HepG2 (cell line): ENCODE data around the gene AKR1A1. TPM values are rescaled to one million over a fixed set of nuclear protein-coding genes. Genes with fewer than 3 reads are reported as not detected.

Experiments used
- ARNT ChIP-seq: fragments of 450-650 bp; IDR thresholded peaks from 2 replicates; pipeline ENCODE4 v1.6.1; 2017
- CCDC6 ChIP-seq: sonication (generic); formaldehyde crosslinking; IDR thresholded peaks from 2 replicates; pipeline ENCODE4 v1.8.1; 2022; ENCODE audit warnings: mild to moderate bottlenecking, missing genetic modification reagents, moderate library complexity
- DR1 ChIP-seq: sonication (generic); formaldehyde crosslinking; IDR thresholded peaks from 2 replicates; pipeline ENCODE4 v1.8.0; 2021; ENCODE audit warnings: mild to moderate bottlenecking, missing genetic modification reagents, inconsistent platforms
- ELF4 ChIP-seq: sonication (generic); formaldehyde crosslinking; IDR thresholded peaks from 2 replicates; pipeline ENCODE4 v1.5.0; 2020; ENCODE audit warnings: missing genetic modification reagents, mild to moderate bottlenecking, moderate library complexity, borderline replicate concordance
- FOXP1 ChIP-seq, 2 experiments: fragments of 450-650 bp in 1 of 2; IDR thresholded peaks; 2 replicates each; pipeline ENCODE4 v1.6.1; 2017 to 2018; ENCODE audit warnings: antibody characterized with exemption in 1 of 2
- HIC2 ChIP-seq: sonication (generic); formaldehyde crosslinking; IDR thresholded peaks from 2 replicates; pipeline ENCODE4 v1.9.0; 2022; ENCODE audit warnings: low read depth, missing genetic modification reagents
- HNRNPL ChIP-seq: fragments of 200-400 bp; formaldehyde crosslinking; IDR thresholded peaks from 2 replicates; pipeline ENCODE4 v1.6.1; 2017; ENCODE audit warnings: mild to moderate bottlenecking, low read depth, low read length
- KDM4B ChIP-seq: sonication (generic); formaldehyde crosslinking; IDR thresholded peaks from 2 replicates; pipeline ENCODE4 v1.4.0; 2020; ENCODE audit warnings: missing genetic modification reagents
- MAX ChIP-seq: IDR thresholded peaks from 2 replicates; pipeline ENCODE4 v1.6.1; 2012; ENCODE audit warnings: inconsistent platforms
- NR2F1 ChIP-seq, 2 experiments: fragments of 450-650 bp in 1 of 2; formaldehyde crosslinking in 1 of 2; IDR thresholded peaks; 2 replicates each; pipeline versions ENCODE4 v1.5.0 to v1.6.1; 2016 to 2020; ENCODE audit warnings: mild to moderate bottlenecking in 1 of 2, missing compliant biosample characterization in 1 of 2, missing genetic modification reagents in 1 of 2, moderate library complexity in 1 of 2
- PAWR ChIP-seq: sonication (generic); formaldehyde crosslinking; IDR thresholded peaks from 2 replicates; pipeline ENCODE4 v1.4.0; 2020; ENCODE audit warnings: missing genetic modification reagents, mild to moderate bottlenecking, borderline replicate concordance
- SIX1 ChIP-seq: sonication (generic); formaldehyde crosslinking; IDR thresholded peaks from 2 replicates; pipeline ENCODE4 v1.4.0; 2020; ENCODE audit warnings: missing genetic modification reagents, borderline replicate concordance
- SP2 ChIP-seq: sonication (generic); formaldehyde crosslinking; IDR thresholded peaks from 2 replicates; pipeline ENCODE4 v1.5.1; 2020; ENCODE audit warnings: mild to moderate bottlenecking, missing genetic modification reagents
- SP4 ChIP-seq: sonication (generic); formaldehyde crosslinking; IDR thresholded peaks from 2 replicates; pipeline ENCODE4 v1.8.1; 2023; ENCODE audit warnings: mild to moderate bottlenecking, missing genetic modification reagents
- SRSF9 ChIP-seq: fragments of 200-400 bp; formaldehyde crosslinking; IDR thresholded peaks from 2 replicates; pipeline ENCODE4 v1.6.1; 2018; ENCODE audit warnings: borderline replicate concordance, mild to moderate bottlenecking, low read depth, low read length; ENCODE audit not compliant: insufficient read depth, poor library complexity, severe bottlenecking
- TSC22D2 ChIP-seq: sonication (generic); formaldehyde crosslinking; IDR thresholded peaks from 2 replicates; pipeline ENCODE4 v1.5.1; 2020; ENCODE audit warnings: missing genetic modification reagents, mild to moderate bottlenecking, borderline replicate concordance
- ZBTB43 ChIP-seq: sonication (generic); formaldehyde crosslinking; conservative IDR thresholded peaks from 2 replicates; pipeline ENCODE4 v1.4.0; 2020; ENCODE audit warnings: missing genetic modification reagents
- ZBTB46 ChIP-seq: sonication (generic); formaldehyde crosslinking; IDR thresholded peaks from 2 replicates; pipeline ENCODE4 v1.4.0; 2020; ENCODE audit warnings: mild to moderate bottlenecking, missing genetic modification reagents, borderline replicate concordance
- ZNF383 ChIP-seq: sonication (generic); formaldehyde crosslinking; IDR thresholded peaks from 2 replicates; pipeline ENCODE4 v1.4.0; 2020; ENCODE audit warnings: missing genetic modification reagents, mild to moderate bottlenecking, borderline replicate concordance
- ZNF567 ChIP-seq: sonication (generic); formaldehyde crosslinking; IDR thresholded peaks from 2 replicates; pipeline ENCODE4 v1.8.1; 2023; ENCODE audit warnings: mild to moderate bottlenecking, missing genetic modification reagents, borderline replicate concordance
- ZNF576 ChIP-seq: sonication (generic); formaldehyde crosslinking; IDR thresholded peaks from 2 replicates; pipeline ENCODE4 v1.4.0; 2020; ENCODE audit warnings: mild to moderate bottlenecking, missing genetic modification reagents
- ZNF761 ChIP-seq: sonication (generic); formaldehyde crosslinking; conservative IDR thresholded peaks from 2 replicates; pipeline ENCODE4 v1.4.0; 2020; ENCODE audit warnings: mild to moderate bottlenecking, missing genetic modification reagents
- ZSCAN22 ChIP-seq: sonication (generic); formaldehyde crosslinking; IDR thresholded peaks from 2 replicates; pipeline ENCODE4 v1.4.0; 2020; ENCODE audit warnings: mild to moderate bottlenecking, missing genetic modification reagents
- polyA plus RNA-seq, 8 experiments: library from polyadenylated mRNA; depleted of rRNA in 3 of 8; stranded (reverse) in 7 of 8; unstranded in 1 of 8; fragments of >200 nt; fragmentation: Illumina TruSeq in 4 of 8; extraction: Trizol in 4 of 8; gene quantifications; 2 replicates each; pipeline versions ENCODE4 v1.2.1 to v1.2.3, GENCODE V29; 2011 to 2016; ENCODE audit warnings: low read depth in 4 of 8, missing spikeins in 1 of 8, mixed read lengths in 1 of 8; ENCODE audit not compliant: insufficient read depth in 1 of 8
- total RNA-seq, 5 experiments: library from RNA; depleted of rRNA; stranded (reverse); fragments of >200 nt; fragmentation: Illumina TruSeq; extraction: Trizol; gene quantifications; 2 replicates each; pipeline ENCODE4 v1.2.3, GENCODE V29; 2016; ENCODE audit warnings: low read depth in 1 of 5
- TF ChIP-seq, protein P1 (sequence below): sonication (generic); formaldehyde crosslinking; IDR thresholded peaks from 2 replicates; pipeline ENCODE4 v1.4.0; 2020; ENCODE audit warnings: missing genetic modification reagents

AKR1A1 gene
- total and polyA plus RNA-seq, 2 of the 13 experiments (the other 11 are each of a cell fraction or from before 2014, with no cell fraction given): 181 to 217 TPM

DNA sequence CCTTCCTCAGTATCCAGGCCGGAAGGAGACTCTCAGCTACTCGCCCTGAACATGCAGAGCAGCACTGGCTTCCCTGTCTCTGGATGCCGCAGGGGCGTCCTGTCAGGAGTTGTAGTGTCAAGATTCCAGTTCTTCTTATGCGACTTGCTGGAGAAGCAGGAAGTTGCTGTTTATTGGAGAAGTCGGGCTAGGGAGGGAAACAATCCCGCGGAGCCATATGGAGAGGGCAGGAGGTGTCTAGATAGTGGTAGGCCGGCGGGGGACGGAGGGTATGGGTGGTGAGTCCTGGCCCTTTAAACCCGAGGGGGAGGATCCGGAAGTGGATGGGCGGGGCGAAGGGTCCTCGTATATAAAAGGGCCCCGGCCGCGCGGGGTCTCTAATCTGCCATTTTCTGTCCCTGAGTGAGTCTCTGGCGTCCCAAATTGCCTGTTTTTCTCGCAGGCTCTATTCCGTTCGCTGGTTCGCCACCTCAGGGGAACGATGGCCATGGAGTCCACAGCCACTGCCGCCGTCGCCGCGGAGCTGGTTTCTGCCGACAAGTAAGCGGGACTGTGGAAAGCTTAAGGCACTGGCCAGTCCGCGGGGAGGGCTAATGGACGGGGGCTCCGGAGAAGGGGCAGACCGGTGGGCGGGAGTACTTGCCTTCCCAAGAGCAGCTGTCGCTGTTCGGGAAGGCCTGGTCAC lies 33.2 kb downstream of the AKR1A1 start, which contains the start of gene NASP (continued):
- no peak for TF ChIP-seq HIC2 (CRISPR knock-in tag)
- TF ChIP-seq ZNF761 (CRISPR knock-in tag): no peak
- TF ChIP-seq ZNF576 (CRISPR knock-in tag): peak; percentile 16; the same call in 1 of the 2 replicates
- TF ChIP-seq ZBTB43 (CRISPR knock-in tag): no peak
- no peak for TF ChIP-seq ZNF383 (CRISPR knock-in tag)
- TF ChIP-seq ZBTB46: no peak
- no peak for TF ChIP-seq NR2F1 (CRISPR knock-in tag; IDR thresholded peaks at IDR 0.05)
- no peak for TF ChIP-seq KDM4B
- no peak for TF ChIP-seq SP4 (CRISPR knock-in tag)
- TF ChIP-seq MAX: peak; percentile 65; the same call in 1 of the 2 replicates
- no peak for TF ChIP-seq ARNT
- no peak for TF ChIP-seq SRSF9
- TF ChIP-seq SP2 (CRISPR knock-in tag): peak; percentile 69
- no peak for TF ChIP-seq ELF4
- TF ChIP-seq TSC22D2: no peak; the same call in 1 of the 2 replicates
- TF ChIP-seq, protein P1, sequence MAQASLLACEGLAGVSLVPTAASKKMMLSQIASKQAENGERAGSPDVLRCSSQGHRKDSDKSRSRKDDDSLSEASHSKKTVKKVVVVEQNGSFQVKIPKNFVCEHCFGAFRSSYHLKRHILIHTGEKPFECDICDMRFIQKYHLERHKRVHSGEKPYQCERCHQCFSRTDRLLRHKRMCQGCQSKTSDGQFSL: no peak
- TF ChIP-seq ZNF567 (CRISPR knock-in tag): no peak
- peak; percentile 66 for TF ChIP-seq DR1 (CRISPR knock-in tag)
- TF ChIP-seq CCDC6 (CRISPR knock-in tag): peak; percentile 29; the same call in 1 of the 2 replicates
- TF ChIP-seq SIX1 (CRISPR knock-in tag): no peak
- no peak for TF ChIP-seq ZSCAN22 (CRISPR knock-in tag)
- no peak for TF ChIP-seq PAWR (CRISPR knock-in tag)
- no peak for TF ChIP-seq HNRNPL
- TF ChIP-seq FOXP1 (IDR thresholded peaks at IDR 0.05): no peak
- no peak for TF ChIP-seq FOXP1 (CRISPR knock-in tag; IDR thresholded peaks at IDR 0.05)
